HEK293 (cell line): Measurements from ENCODE around the gene HIP1.

ENCODE experiments used
- EGR2 ChIP-seq: fragments of 450-650 bp; formaldehyde crosslinking; IDR thresholded peaks from 2 replicates; pipeline ENCODE4 v1.5.1; 2016; ENCODE audit warnings: low read depth, missing biosample characterization, missing genetic modification characterization
- FEZF1 ChIP-seq: fragments of 450-650 bp; formaldehyde crosslinking; IDR thresholded peaks from 2 replicates; pipeline ENCODE4 v1.5.1; 2016; ENCODE audit warnings: missing biosample characterization, missing genetic modification characterization
- HOXC10 ChIP-seq: sonication (generic); formaldehyde crosslinking; IDR thresholded peaks from 2 replicates; pipeline ENCODE4 v1.8.1; 2023; ENCODE audit warnings: mild to moderate bottlenecking, missing genetic modification reagents
- KLF9 ChIP-seq: fragments of 450-650 bp; formaldehyde crosslinking; IDR thresholded peaks from 2 replicates; pipeline ENCODE4 v1.5.1; 2016; ENCODE audit warnings: missing biosample characterization, missing genetic modification characterization, low read depth
- MEIS1 ChIP-seq: sonication (generic); formaldehyde crosslinking; IDR thresholded peaks from 2 replicates; pipeline ENCODE4 v1.8.1; 2022; ENCODE audit warnings: missing genetic modification reagents, mild to moderate bottlenecking, borderline replicate concordance
- MZF1 ChIP-seq: fragments of 450-650 bp; formaldehyde crosslinking; IDR thresholded peaks from 2 replicates; pipeline ENCODE4 v1.5.1; 2017; ENCODE audit warnings: missing biosample characterization, missing genetic modification characterization, borderline replicate concordance
- RBAK ChIP-seq: fragments of 450-650 bp; formaldehyde crosslinking; IDR thresholded peaks from 2 replicates; pipeline ENCODE4 v1.5.1; 2016; ENCODE audit warnings: missing biosample characterization, missing genetic modification characterization
- REPIN1 ChIP-seq: fragments of 450-650 bp; formaldehyde crosslinking; IDR thresholded peaks from 2 replicates; pipeline ENCODE4 v1.5.1; 2017; ENCODE audit warnings: missing biosample characterization, missing genetic modification characterization, low read depth
- WT1 ChIP-seq: fragments of 450-650 bp; formaldehyde crosslinking; IDR thresholded peaks from 2 replicates; pipeline ENCODE4 v1.5.1; 2016; ENCODE audit warnings: missing biosample characterization, missing genetic modification characterization
- ZFP3 ChIP-seq: fragments of 450-650 bp; formaldehyde crosslinking; IDR thresholded peaks from 2 replicates; pipeline ENCODE4 v1.5.1; 2016; ENCODE audit warnings: low read depth, missing biosample characterization, missing genetic modification characterization
- ZFP69B ChIP-seq: fragments of 450-650 bp; formaldehyde crosslinking; IDR thresholded peaks from 2 replicates; pipeline ENCODE4 v1.5.1; 2016; ENCODE audit warnings: missing biosample characterization, missing genetic modification characterization
- ZIC2 ChIP-seq: fragments of 450-650 bp; formaldehyde crosslinking; IDR thresholded peaks from 2 replicates; pipeline ENCODE4 v1.5.1; 2016; ENCODE audit warnings: missing biosample characterization, missing genetic modification characterization
- ZNF157 ChIP-seq: fragments of 450-650 bp; formaldehyde crosslinking; IDR thresholded peaks from 2 replicates; pipeline ENCODE4 v1.5.1; 2016; ENCODE audit warnings: missing biosample characterization, missing genetic modification characterization
- ZNF16 ChIP-seq: fragments of 450-650 bp; formaldehyde crosslinking; IDR thresholded peaks from 2 replicates; pipeline ENCODE4 v1.5.1; 2016; ENCODE audit warnings: low read depth, missing biosample characterization, missing genetic modification characterization
- ZNF311 ChIP-seq: fragments of 450-650 bp; formaldehyde crosslinking; IDR thresholded peaks from 2 replicates; pipeline ENCODE4 v1.5.1; 2017; ENCODE audit warnings: missing biosample characterization, missing genetic modification characterization, borderline replicate concordance
- ZNF335 ChIP-seq: fragments of 450-650 bp; formaldehyde crosslinking; conservative IDR thresholded peaks from 2 replicates; pipeline ENCODE4 v1.5.1; 2016; ENCODE audit warnings: missing biosample characterization, missing genetic modification characterization
- ZNF404 ChIP-seq: fragments of 450-650 bp; formaldehyde crosslinking; IDR thresholded peaks from 2 replicates; pipeline ENCODE4 v1.5.1; 2017; ENCODE audit warnings: missing biosample characterization, missing genetic modification characterization
- ZNF416 ChIP-seq: fragments of 450-650 bp; formaldehyde crosslinking; IDR thresholded peaks from 2 replicates; pipeline ENCODE4 v1.5.1; 2016; ENCODE audit warnings: missing biosample characterization, missing genetic modification characterization
- ZNF426 ChIP-seq: fragments of 450-650 bp; formaldehyde crosslinking; IDR thresholded peaks from 2 replicates; pipeline ENCODE4 v1.5.1; 2017; ENCODE audit warnings: missing biosample characterization, missing genetic modification characterization, mild to moderate bottlenecking, inconsistent platforms, moderate library complexity
- ZNF48 ChIP-seq: fragments of 450-650 bp; formaldehyde crosslinking; IDR thresholded peaks from 2 replicates; pipeline ENCODE4 v1.5.1; 2016; ENCODE audit warnings: missing biosample characterization, missing genetic modification characterization
- ZNF548 ChIP-seq: fragments of 450-650 bp; formaldehyde crosslinking; IDR thresholded peaks from 2 replicates; pipeline ENCODE4 v1.5.1; 2016; ENCODE audit warnings: missing biosample characterization, missing genetic modification characterization
- ZNF596 ChIP-seq: fragments of 450-650 bp; IDR thresholded peaks from 2 replicates; pipeline ENCODE4 v1.5.0; 2018; ENCODE audit warnings: missing biosample characterization, mild to moderate bottlenecking, missing genetic modification characterization, moderate library complexity
- ZNF660 ChIP-seq: fragments of 450-650 bp; IDR thresholded peaks from 2 replicates; pipeline ENCODE4 v1.5.1; 2018; ENCODE audit warnings: missing biosample characterization, mild to moderate bottlenecking, missing genetic modification characterization
- ZNF843 ChIP-seq: fragments of 450-650 bp; formaldehyde crosslinking; IDR thresholded peaks from 2 replicates; pipeline ENCODE4 v1.5.1; 2016; ENCODE audit warnings: missing biosample characterization, missing genetic modification characterization
- TF ChIP-seq, protein P1 (sequence below): fragments of 450-650 bp; formaldehyde crosslinking; IDR thresholded peaks from 2 replicates; pipeline ENCODE4 v1.5.1; 2016; ENCODE audit warnings: missing biosample characterization, missing genetic modification characterization
- TF ChIP-seq, protein P2 (sequence below): fragments of 450-650 bp; formaldehyde crosslinking; IDR thresholded peaks from 2 replicates; pipeline ENCODE4 v1.5.1; 2016; ENCODE audit warnings: missing biosample characterization, missing genetic modification characterization
- TF ChIP-seq, protein P3 (sequence below): fragments of 450-650 bp; formaldehyde crosslinking; optimal IDR thresholded peaks from 2 replicates; pipeline ENCODE3; 2016; ENCODE audit warnings: missing biosample characterization, mild to moderate bottlenecking, missing genetic modification characterization
- TF ChIP-seq, protein P4 (sequence below): fragments of 450-650 bp; formaldehyde crosslinking; IDR thresholded peaks from 2 replicates; pipeline ENCODE4 v1.5.1; 2017; ENCODE audit warnings: missing biosample characterization, mild to moderate bottlenecking, missing genetic modification characterization, moderate library complexity
- TF ChIP-seq, protein P5 (sequence below): fragments of 450-650 bp; formaldehyde crosslinking; IDR thresholded peaks from 2 replicates; pipeline ENCODE4 v1.5.1; 2017; ENCODE audit warnings: missing biosample characterization, missing genetic modification characterization
- TF ChIP-seq, protein P6 (sequence below): fragments of 450-650 bp; formaldehyde crosslinking; IDR thresholded peaks from 2 replicates; pipeline ENCODE4 v1.5.1; 2016; ENCODE audit warnings: missing biosample characterization, missing genetic modification characterization

Gene HIP1

DNA sequence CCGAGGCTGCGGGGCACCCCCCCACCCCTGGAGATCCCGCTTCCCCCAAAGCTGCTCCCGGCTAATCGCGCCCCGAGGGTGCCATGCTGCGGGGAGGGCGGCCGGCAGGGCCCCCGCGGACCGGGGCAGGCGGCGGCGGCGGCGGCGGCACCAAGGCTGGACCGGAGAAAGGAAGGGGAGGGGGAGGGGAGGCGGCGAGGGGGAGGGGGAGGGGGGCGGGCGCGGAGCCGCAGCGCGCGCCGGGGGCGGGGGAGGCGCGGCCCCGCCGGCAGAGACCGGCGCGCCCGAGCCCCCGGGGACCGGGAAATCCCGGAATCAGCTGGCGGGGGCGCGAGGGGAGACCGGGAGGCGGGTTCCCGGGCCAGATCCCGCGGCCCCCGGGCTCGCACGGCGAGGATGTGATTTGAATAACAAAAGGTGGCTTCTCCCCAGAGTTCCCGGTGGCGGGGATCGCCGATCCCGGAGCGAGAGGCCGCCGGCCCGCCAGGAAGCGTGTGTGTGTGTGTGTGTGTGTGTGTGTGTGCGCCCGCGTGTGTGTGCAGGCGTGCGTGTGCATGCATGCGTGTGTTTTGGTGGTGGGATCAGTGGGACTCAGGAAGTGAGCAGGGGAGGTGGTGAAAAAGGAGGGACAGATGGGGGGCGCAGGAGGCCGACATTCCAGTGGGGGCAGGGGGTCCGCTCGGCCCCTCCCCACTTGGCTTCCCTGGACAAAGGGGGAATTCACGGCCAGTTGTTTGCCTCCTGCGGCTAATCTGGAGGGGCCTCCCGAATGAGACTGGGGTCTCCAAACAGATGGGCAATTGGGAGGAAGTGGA is 99.5 kb downstream of the HIP1 start (continued):
- TF ChIP-seq WT1: peak; percentile 48
- TF ChIP-seq, protein P1, sequence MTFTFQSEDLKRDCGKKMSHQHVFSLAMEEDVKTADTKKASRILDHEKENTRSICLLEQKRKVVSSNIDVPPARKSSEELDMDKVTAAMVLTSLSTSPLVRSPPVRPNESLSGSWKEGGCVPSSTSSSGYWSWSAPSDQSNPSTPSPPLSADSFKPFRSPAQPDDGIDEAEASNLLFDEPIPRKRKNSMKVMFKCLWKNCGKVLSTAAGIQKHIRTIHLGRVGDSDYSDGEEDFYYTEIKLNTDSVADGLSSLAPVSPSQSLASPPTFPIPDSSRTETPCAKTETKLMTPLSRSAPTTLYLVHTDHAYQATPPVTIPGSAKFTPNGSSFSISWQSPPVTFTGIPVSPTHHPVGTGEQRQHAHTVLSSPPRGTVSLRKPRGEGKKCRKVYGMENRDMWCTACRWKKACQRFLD (tag by site-specific recombination): no peak
- TF ChIP-seq, protein P2, sequence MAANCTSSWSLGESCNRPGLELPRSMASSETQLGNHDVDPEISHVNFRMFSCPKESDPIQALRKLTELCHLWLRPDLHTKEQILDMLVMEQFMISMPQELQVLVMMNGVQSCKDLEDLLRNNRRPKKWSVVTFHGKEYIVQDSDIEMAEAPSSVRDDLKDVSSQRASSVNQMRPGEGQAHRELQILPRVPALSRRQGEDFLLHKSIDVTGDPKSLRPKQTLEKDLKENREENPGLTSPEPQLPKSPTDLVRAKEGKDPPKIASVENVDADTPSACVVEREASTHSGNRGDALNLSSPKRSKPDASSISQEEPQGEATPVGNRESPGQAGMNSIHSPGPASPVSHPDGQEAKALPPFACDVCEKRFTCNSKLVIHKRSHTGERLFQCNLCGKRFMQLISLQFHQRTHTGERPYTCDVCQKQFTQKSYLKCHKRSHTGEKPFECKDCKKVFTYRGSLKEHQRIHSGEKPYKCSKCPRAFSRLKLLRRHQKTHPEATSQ (tag by site-specific recombination): peak; percentile 70; the same call in 1 of the 2 replicates
- TF ChIP-seq ZNF16 (tag by site-specific recombination): no peak
- no peak for TF ChIP-seq FEZF1 (tag by site-specific recombination)
- no peak for TF ChIP-seq ZNF596 (tag by site-specific recombination)
- peak; percentile 84 for TF ChIP-seq ZIC2
- peak; percentile 84 for TF ChIP-seq ZNF335 (tag by site-specific recombination)
- TF ChIP-seq ZNF416 (tag by site-specific recombination): no peak
- TF ChIP-seq ZNF404 (tag by site-specific recombination): no peak
- TF ChIP-seq ZNF426 (tag by site-specific recombination): no peak
- no peak for TF ChIP-seq MEIS1
- TF ChIP-seq RBAK: no peak
- TF ChIP-seq, protein P3, sequence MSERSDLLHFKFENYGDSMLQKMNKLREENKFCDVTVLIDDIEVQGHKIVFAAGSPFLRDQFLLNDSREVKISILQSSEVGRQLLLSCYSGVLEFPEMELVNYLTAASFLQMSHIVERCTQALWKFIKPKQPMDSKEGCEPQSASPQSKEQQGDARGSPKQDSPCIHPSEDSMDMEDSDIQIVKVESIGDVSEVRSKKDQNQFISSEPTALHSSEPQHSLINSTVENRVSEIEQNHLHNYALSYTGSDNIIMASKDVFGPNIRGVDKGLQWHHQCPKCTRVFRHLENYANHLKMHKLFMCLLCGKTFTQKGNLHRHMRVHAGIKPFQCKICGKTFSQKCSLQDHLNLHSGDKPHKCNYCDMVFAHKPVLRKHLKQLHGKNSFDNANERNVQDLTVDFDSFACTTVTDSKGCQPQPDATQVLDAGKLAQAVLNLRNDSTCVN (tag by site-specific recombination): peak; percentile 95
- TF ChIP-seq MZF1 (tag by site-specific recombination): no peak
- no peak for TF ChIP-seq HOXC10 (CRISPR knock-in tag)
- TF ChIP-seq REPIN1 (tag by site-specific recombination): no peak
- no peak for TF ChIP-seq ZNF311 (tag by site-specific recombination)
- TF ChIP-seq ZNF660 (tag by site-specific recombination): no peak
- peak; percentile 75 for TF ChIP-seq KLF9 (tag by site-specific recombination)
- TF ChIP-seq EGR2 (tag by site-specific recombination): peak; percentile 82
- TF ChIP-seq, protein P4, sequence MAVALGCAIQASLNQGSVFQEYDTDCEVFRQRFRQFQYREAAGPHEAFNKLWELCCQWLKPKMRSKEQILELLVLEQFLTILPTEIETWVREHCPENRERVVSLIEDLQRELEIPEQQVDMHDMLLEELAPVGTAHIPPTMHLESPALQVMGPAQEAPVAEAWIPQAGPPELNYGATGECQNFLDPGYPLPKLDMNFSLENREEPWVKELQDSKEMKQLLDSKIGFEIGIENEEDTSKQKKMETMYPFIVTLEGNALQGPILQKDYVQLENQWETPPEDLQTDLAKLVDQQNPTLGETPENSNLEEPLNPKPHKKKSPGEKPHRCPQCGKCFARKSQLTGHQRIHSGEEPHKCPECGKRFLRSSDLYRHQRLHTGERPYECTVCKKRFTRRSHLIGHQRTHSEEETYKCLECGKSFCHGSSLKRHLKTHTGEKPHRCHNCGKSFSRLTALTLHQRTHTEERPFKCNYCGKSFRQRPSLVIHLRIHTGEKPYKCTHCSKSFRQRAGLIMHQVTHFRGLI (tag by site-specific recombination): no peak
- peak; percentile 76; the same call in 1 of the 2 replicates for TF ChIP-seq ZFP69B (tag by site-specific recombination)
- TF ChIP-seq, protein P5, sequence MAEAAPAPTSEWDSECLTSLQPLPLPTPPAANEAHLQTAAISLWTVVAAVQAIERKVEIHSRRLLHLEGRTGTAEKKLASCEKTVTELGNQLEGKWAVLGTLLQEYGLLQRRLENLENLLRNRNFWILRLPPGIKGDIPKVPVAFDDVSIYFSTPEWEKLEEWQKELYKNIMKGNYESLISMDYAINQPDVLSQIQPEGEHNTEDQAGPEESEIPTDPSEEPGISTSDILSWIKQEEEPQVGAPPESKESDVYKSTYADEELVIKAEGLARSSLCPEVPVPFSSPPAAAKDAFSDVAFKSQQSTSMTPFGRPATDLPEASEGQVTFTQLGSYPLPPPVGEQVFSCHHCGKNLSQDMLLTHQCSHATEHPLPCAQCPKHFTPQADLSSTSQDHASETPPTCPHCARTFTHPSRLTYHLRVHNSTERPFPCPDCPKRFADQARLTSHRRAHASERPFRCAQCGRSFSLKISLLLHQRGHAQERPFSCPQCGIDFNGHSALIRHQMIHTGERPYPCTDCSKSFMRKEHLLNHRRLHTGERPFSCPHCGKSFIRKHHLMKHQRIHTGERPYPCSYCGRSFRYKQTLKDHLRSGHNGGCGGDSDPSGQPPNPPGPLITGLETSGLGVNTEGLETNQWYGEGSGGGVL (tag by site-specific recombination): peak; percentile 94
- TF ChIP-seq, protein P6, sequence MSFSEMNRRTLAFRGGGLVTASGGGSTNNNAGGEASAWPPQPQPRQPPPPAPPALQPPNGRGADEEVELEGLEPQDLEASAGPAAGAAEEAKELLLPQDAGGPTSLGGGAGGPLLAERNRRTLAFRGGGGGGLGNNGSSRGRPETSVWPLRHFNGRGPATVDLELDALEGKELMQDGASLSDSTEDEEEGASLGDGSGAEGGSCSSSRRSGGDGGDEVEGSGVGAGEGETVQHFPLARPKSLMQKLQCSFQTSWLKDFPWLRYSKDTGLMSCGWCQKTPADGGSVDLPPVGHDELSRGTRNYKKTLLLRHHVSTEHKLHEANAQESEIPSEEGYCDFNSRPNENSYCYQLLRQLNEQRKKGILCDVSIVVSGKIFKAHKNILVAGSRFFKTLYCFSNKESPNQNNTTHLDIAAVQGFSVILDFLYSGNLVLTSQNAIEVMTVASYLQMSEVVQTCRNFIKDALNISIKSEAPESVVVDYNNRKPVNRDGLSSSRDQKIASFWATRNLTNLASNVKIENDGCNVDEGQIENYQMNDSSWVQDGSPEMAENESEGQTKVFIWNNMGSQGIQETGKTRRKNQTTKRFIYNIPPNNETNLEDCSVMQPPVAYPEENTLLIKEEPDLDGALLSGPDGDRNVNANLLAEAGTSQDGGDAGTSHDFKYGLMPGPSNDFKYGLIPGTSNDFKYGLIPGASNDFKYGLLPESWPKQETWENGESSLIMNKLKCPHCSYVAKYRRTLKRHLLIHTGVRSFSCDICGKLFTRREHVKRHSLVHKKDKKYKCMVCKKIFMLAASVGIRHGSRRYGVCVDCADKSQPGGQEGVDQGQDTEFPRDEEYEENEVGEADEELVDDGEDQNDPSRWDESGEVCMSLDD (tag by site-specific recombination): peak; percentile 96
- TF ChIP-seq ZNF843 (tag by site-specific recombination): peak; percentile 56; the same call in 1 of the 2 replicates
- no peak for TF ChIP-seq ZNF157 (tag by site-specific recombination)
- no peak for TF ChIP-seq ZNF48 (tag by site-specific recombination)
- TF ChIP-seq ZFP3: no peak
- no peak for TF ChIP-seq ZNF548 (tag by site-specific recombination)
